ENCODE measurements around the gene DAPK1.

DAPK1 gene

GRCh38 chr9:87602933-87603643 is 105.4 kb downstream of the DAPK1 start:
- no peak overlapping the region for H3K27ac ChIP-seq
- TF ChIP-seq ZFX (IDR thresholded peaks at IDR 0.05; ENCODE audit: borderline replicate concordance) (no peak), CTCF (IDR thresholded peaks at IDR 0.05) (no peak)

- TF ChIP-seq CTCF (IDR thresholded peaks at IDR 0.05) (no peak), ZFX (IDR thresholded peaks at IDR 0.05; ENCODE audit: borderline replicate concordance) (no peak)
- no peak overlapping the region for H3K27ac ChIP-seq
Observed at GRCh38 chr9:87603854-87604490, 106.3 kb downstream of the DAPK1 start.

GRCh38 chr9:87604886-87605588 is 107.4 kb downstream of the DAPK1 start:
- no peak overlapping the region for H3K27ac ChIP-seq
- no peak for TF ChIP-seq CTCF (IDR thresholded peaks at IDR 0.05)
- no peak for TF ChIP-seq ZFX (IDR thresholded peaks at IDR 0.05; ENCODE audit: borderline replicate concordance)

GRCh38 chr9:87605676-87606075 is 108.0 kb downstream of the DAPK1 start:
- no peak overlapping the region for H3K27ac ChIP-seq
- TF ChIP-seq CTCF (IDR thresholded peaks at IDR 0.05) (no peak), ZFX (IDR thresholded peaks at IDR 0.05; ENCODE audit: borderline replicate concordance) (no peak)

GRCh38 chr9:87606841-87607521 is 109.3 kb downstream of the DAPK1 start:
- TF ChIP-seq CTCF (IDR thresholded peaks at IDR 0.05) (no peak), ZFX (IDR thresholded peaks at IDR 0.05; ENCODE audit: borderline replicate concordance) (no peak)
- H3K27ac ChIP-seq, result no peak overlapping the region

GRCh38 chr9:87607859-87608258 is 110.2 kb downstream of the DAPK1 start:
- no peak for TF ChIP-seq CTCF (IDR thresholded peaks at IDR 0.05)
- TF ChIP-seq ZFX (IDR thresholded peaks at IDR 0.05; ENCODE audit: borderline replicate concordance), result no peak
- no peak overlapping the region for H3K27ac ChIP-seq

Measured in 22Rv1 (cell line).